Hematopoietic multipotent progenitor cell treated with erythropoietin and hydrocortisone succinate and interleukin-3 and kit ligand, for 8 days (in vitro differentiated cells): ENCODE data around the gene SAMD4A.

Experiments used
- DNase-seq: peaks from one replicate; pipeline ENCODE4 v3.0.0-alpha.2; 2015

The SAMD4A gene

GRCh38 chr14:54808326-54809161, 241.6 kb downstream of the SAMD4A start:
- no peak for DNase-seq

- DNase-seq = no peak
Measured at GRCh38 chr14:54809767-54810166, 242.8 kb downstream of the SAMD4A start.

- no peak for DNase-seq
Measured at GRCh38 chr14:54812617-54813016, 245.7 kb downstream of the SAMD4A start.

GRCh38 chr14:54813081-54813480, 246.2 kb downstream of the SAMD4A start:
- DNase-seq = no peak

- DNase-seq = peak; percentile 32
Measured at GRCh38 chr14:54814076-54814475, 247.1 kb downstream of the SAMD4A start.

GRCh38 chr14:54815016-54815415, 248.1 kb downstream of the SAMD4A start:
- DNase-seq = no peak

GRCh38 chr14:54815515-54815914, 248.6 kb downstream of the SAMD4A start:
- no peak for DNase-seq

GRCh38 chr14:54816450-54816849, 249.5 kb downstream of the SAMD4A start:
- DNase-seq = no peak

- DNase-seq = no peak
Measured at GRCh38 chr14:54817506-54817905, 250.6 kb downstream of the SAMD4A start.

- DNase-seq = no peak
Measured at GRCh38 chr14:54818201-54819133, 251.5 kb downstream of the SAMD4A start.

- no peak for DNase-seq
Measured at GRCh38 chr14:54822685-54823084, 255.8 kb downstream of the SAMD4A start.

- no peak for DNase-seq
Measured at GRCh38 chr14:54823757-54824549, 257.0 kb downstream of the SAMD4A start.

- DNase-seq = no peak
Measured at GRCh38 chr14:54828037-54828436, 261.1 kb downstream of the SAMD4A start.

GRCh38 chr14:54829486-54830224, 262.7 kb downstream of the SAMD4A start:
- no peak for DNase-seq

- no peak for DNase-seq
Measured at GRCh38 chr14:54830650-54831049, 263.7 kb downstream of the SAMD4A start.

- no peak for DNase-seq
Measured at GRCh38 chr14:54834081-54834480, 267.2 kb downstream of the SAMD4A start.

GRCh38 chr14:54834727-54835126, 267.8 kb downstream of the SAMD4A start:
- DNase-seq = no peak

- no peak for DNase-seq
Measured at GRCh38 chr14:54836231-54836630, 269.3 kb downstream of the SAMD4A start.

GRCh38 chr14:54837508-54838149, 270.7 kb downstream of the SAMD4A start:
- no peak for DNase-seq

- DNase-seq = no peak
Measured at GRCh38 chr14:54838931-54839512, 272.1 kb downstream of the SAMD4A start.

GRCh38 chr14:54839701-54840119, 272.8 kb downstream of the SAMD4A start:
- no peak for DNase-seq
